GM21526 (cell line): ENCODE measurements around the gene ZNF438.

Source experiments
- ATAC-seq: cut with Tn5 transposase; IDR thresholded peaks from one replicate; pipeline ENCODE4 v1.9.1; 2021; ENCODE audit warnings: moderate library complexity; ENCODE audit not compliant: unreplicated experiment, low FRiP score

The ZNF438 gene

GRCh38 chr10:31017534-31018355 is 13.9 kb downstream of the ZNF438 start:
- no peak for ATAC-seq

GRCh38 chr10:31014161-31014875 is 17.3 kb downstream of the ZNF438 start:
- ATAC-seq, result no peak

- no peak for ATAC-seq
Measured at GRCh38 chr10:31013331-31013730, 18.3 kb downstream of the ZNF438 start.

GRCh38 chr10:31011665-31012022 is 20.0 kb downstream of the ZNF438 start:
- no peak for ATAC-seq

GRCh38 chr10:31011017-31011664 is 20.5 kb downstream of the ZNF438 start:
- no peak for ATAC-seq

GRCh38 chr10:31010062-31010461 is 21.6 kb downstream of the ZNF438 start:
- ATAC-seq, result no peak

GRCh38 chr10:31005895-31006294 is 25.8 kb downstream of the ZNF438 start:
- no peak for ATAC-seq

- ATAC-seq, result no peak
Measured at GRCh38 chr10:31004611-31005193, 27.0 kb downstream of the ZNF438 start.

- ATAC-seq, result no peak
Measured at GRCh38 chr10:31001740-31002139, 29.9 kb downstream of the ZNF438 start.

GRCh38 chr10:31000867-31001266 is 30.8 kb downstream of the ZNF438 start:
- ATAC-seq, result no peak

GRCh38 chr10:31000071-31000782 is 31.4 kb downstream of the ZNF438 start:
- no peak for ATAC-seq

GRCh38 chr10:30999070-30999712 is 32.5 kb downstream of the ZNF438 start:
- ATAC-seq, result no peak

- no peak for ATAC-seq
Measured at GRCh38 chr10:30997536-30998235, 34.0 kb downstream of the ZNF438 start.

GRCh38 chr10:30996481-30997005 is 35.1 kb downstream of the ZNF438 start:
- ATAC-seq, result no peak

- no peak for ATAC-seq
Measured at GRCh38 chr10:30995081-30995770, 36.4 kb downstream of the ZNF438 start.

- ATAC-seq, result no peak
Measured at GRCh38 chr10:30993155-30993554, 38.5 kb downstream of the ZNF438 start.

GRCh38 chr10:30992681-30993080 is 39.0 kb downstream of the ZNF438 start:
- no peak for ATAC-seq

- no peak for ATAC-seq
Measured at GRCh38 chr10:30991647-30992011, 40.0 kb downstream of the ZNF438 start.
